H7 (cell line): ENCODE measurements around the gene TMEM132A. TPM values are rescaled to one million over a fixed set of nuclear protein-coding genes. Genes with fewer than 3 reads are reported as not detected.
A peak's percentile ranks its signal among the peaks of the same experiment; 100 is the strongest.
"Not testable (repeated sequence)": the region's sequence is repeated elsewhere in the genome, so short reads cannot be mapped to it uniquely, and the experiment has no call there.

Source experiments
- DNase-seq: peaks from one replicate; pipeline ENCODE4 v3.0.0; 2012
- H3K27me3 ChIP-seq: 2 replicates; pipeline ENCODE4 v1.6.0; 2011; ENCODE audit warnings: mild to moderate bottlenecking, low read length; ENCODE audit not compliant: control insufficient read depth, insufficient read depth
- H3K36me3 ChIP-seq: replicated peaks from 2 replicates; pipeline ENCODE4 v1.5.1; 2011; ENCODE audit warnings: low read length; ENCODE audit not compliant: control insufficient read depth, insufficient read depth
- H3K4me3 ChIP-seq: 2 replicates; pipeline ENCODE4 v1.5.1; 2011; ENCODE audit warnings: low read depth, mild to moderate bottlenecking, control low read depth, low read length, moderate library complexity; ENCODE audit not compliant: insufficient read depth
- total RNA-seq: library from RNA; depleted of rRNA; stranded (reverse); fragments of >200 nt; shearing (Covaris generic); gene quantifications from 2 replicates; pipeline ENCODE4 v1.2.3, GENCODE V29; 2014

TMEM132A gene
- total RNA-seq, 1 experiment from 2014 or later: 66.0 TPM

GRCh38 chr11:60897496-60897895 lies 26.8 kb upstream of the TMEM132A start:
- Histone ChIP-seq H3K27me3 (no peaks in the 10 kb centered on the region), H3K4me3 (no peak overlapping the region), H3K36me3 (peaks cover 44% of the 10 kb centered on the region)
- DNase-seq: no peak

GRCh38 chr11:60899046-60899936 lies 25.0 kb upstream of the TMEM132A start:
- peak; percentile 77 for DNase-seq
- Histone ChIP-seq H3K4me3 (no peak overlapping the region), H3K27me3 (no peaks in the 10 kb centered on the region), H3K36me3 (peaks cover 52% of the 10 kb centered on the region)

GRCh38 chr11:60899977-60900376 lies 24.3 kb upstream of the TMEM132A start:
- no peak for DNase-seq
- H3K27me3 ChIP-seq: no peaks in the 10 kb centered on the region
- peaks cover 49% of the 10 kb centered on the region for H3K36me3 ChIP-seq
- no peak overlapping the region for H3K4me3 ChIP-seq

GRCh38 chr11:60900673-60901404 lies 23.4 kb upstream of the TMEM132A start:
- no peak for DNase-seq
- peaks cover 46% of the 10 kb centered on the region for H3K36me3 ChIP-seq
- no peaks in the 10 kb centered on the region for H3K27me3 ChIP-seq
- no peak overlapping the region for H3K4me3 ChIP-seq

- Histone ChIP-seq H3K27me3 (no peaks in the 10 kb centered on the region; the same call in 1 of the 2 replicates), H3K4me3 (no peak overlapping the region), H3K36me3 (peaks cover 39% of the 10 kb centered on the region)
- DNase-seq: no peak
These were observed 21.6 kb upstream of the TMEM132A start for GRCh38 chr11:60902625-60903024.

- Histone ChIP-seq H3K27me3 (peaks cover 3% of the 10 kb centered on the region; the same call in 1 of the 2 replicates), H3K36me3 (peaks cover 25% of the 10 kb centered on the region), H3K4me3 (no peak overlapping the region; the same call in 1 of the 2 replicates)
- DNase-seq: no peak
These were observed 19.2 kb upstream of the TMEM132A start for GRCh38 chr11:60905047-60905446.

- DNase-seq: no peak
- peaks cover 21% of the 10 kb centered on the region for H3K36me3 ChIP-seq
These were observed 18.6 kb upstream of the TMEM132A start for GRCh38 chr11:60905551-60906113.

GRCh38 chr11:60906132-60906972 lies 17.9 kb upstream of the TMEM132A start, which contains the start of gene PRPF19:
TSS of gene PRPF19 (minus strand) at chr11:60906585. CDS start at chr11:60906382, 203 bp downstream.
- peak within 1 kb of the TSS; percentile 89 for H3K4me3 ChIP-seq
- peaks cover 4% of the 10 kb centered on the region; the same call in 1 of the 2 replicates for H3K27me3 ChIP-seq
- peaks cover 17% of the 10 kb centered on the region for H3K36me3 ChIP-seq
- peak; percentile 96 for DNase-seq

More at GRCh38 chr11:60905551-60906113, 18.6 kb upstream of the TMEM132A start:
- Histone ChIP-seq H3K27me3 (peaks cover 4% of the 10 kb centered on the region; the same call in 1 of the 2 replicates), H3K4me3 (peak overlapping the region; percentile 89)

- DNase-seq: no peak
- peaks cover 4% of the 10 kb centered on the region; the same call in 1 of the 2 replicates for H3K27me3 ChIP-seq
- no peak overlapping the region for H3K4me3 ChIP-seq
- no peaks in the 10 kb centered on the region for H3K36me3 ChIP-seq
These were observed 15.5 kb upstream of the TMEM132A start for GRCh38 chr11:60908803-60909202.

GRCh38 chr11:60909680-60910280 lies 14.5 kb upstream of the TMEM132A start:
- not testable (repeated sequence) for H3K27me3 ChIP-seq, H3K36me3 ChIP-seq, H3K4me3 ChIP-seq, DNase-seq

- Histone ChIP-seq H3K27me3 (peaks cover 4% of the 10 kb centered on the region; the same call in 1 of the 2 replicates), H3K4me3 (no peak overlapping the region), H3K36me3 (no peaks in the 10 kb centered on the region)
- no peak for DNase-seq
These were observed 14.0 kb upstream of the TMEM132A start for GRCh38 chr11:60910281-60910687.

GRCh38 chr11:60910711-60911380 lies 13.4 kb upstream of the TMEM132A start:
- no peak overlapping the region for H3K4me3 ChIP-seq
- H3K36me3 ChIP-seq: no peaks in the 10 kb centered on the region
- peaks cover 4% of the 10 kb centered on the region; the same call in 1 of the 2 replicates for H3K27me3 ChIP-seq
- DNase-seq: no peak
